HG03060 (cell line): ENCODE results near the gene ZDHHC19.
"Not testable (repeated sequence)": the region's sequence is repeated elsewhere in the genome, so short reads cannot be mapped to it uniquely, and the experiment has no call there.

ENCODE experiments used
- ATAC-seq: cut with Tn5 transposase; IDR thresholded peaks from one replicate; pipeline ENCODE4 v1.9.1; 2021; ENCODE audit warnings: low read depth, moderate number of reproducible peaks; ENCODE audit not compliant: unreplicated experiment

Gene ZDHHC19

GRCh38 chr3:196207159-196207832, 3.9 kb downstream of the ZDHHC19 start:
- no peak for ATAC-seq

- not testable (repeated sequence) for ATAC-seq
These were observed 5.6 kb downstream of the ZDHHC19 start for GRCh38 chr3:196205442-196206205.

GRCh38 chr3:196203846-196204245, 7.4 kb downstream of the ZDHHC19 start:
- ATAC-seq, result no peak

DNA sequence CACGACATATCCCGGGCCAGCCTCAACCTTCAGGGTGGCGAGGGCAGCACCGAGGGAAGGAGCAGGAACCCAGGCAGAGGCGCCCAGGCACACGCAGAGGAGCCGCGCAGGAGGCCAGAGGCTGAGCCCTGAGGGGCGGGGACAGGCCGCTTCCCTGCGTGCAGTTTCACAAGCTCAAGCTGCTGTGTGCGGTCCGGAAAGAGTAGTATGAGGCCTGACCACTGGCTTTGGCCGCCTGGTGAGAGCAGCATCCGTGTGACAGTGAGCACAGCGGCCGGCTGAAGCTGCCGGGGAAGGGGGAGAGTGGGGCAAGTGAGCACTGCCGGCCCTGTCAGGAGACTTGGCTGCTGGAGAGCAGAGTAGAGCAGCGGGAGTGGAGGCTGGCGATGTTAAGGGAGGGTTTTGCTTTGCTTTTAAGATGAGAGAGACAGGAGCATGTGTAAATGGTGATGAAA, 8.7 kb downstream of the ZDHHC19 start:
- no peak for ATAC-seq

GRCh38 chr3:196198771-196199753, 12.1 kb downstream of the ZDHHC19 start:
- no peak for ATAC-seq

GRCh38 chr3:196198081-196198675, 13.0 kb downstream of the ZDHHC19 start:
- no peak for ATAC-seq

GRCh38 chr3:196197524-196197923, 13.7 kb downstream of the ZDHHC19 start:
- no peak for ATAC-seq

GRCh38 chr3:196195664-196196265, 15.4 kb downstream of the ZDHHC19 start:
- no peak for ATAC-seq

- ATAC-seq, result no peak
These were observed 16.7 kb downstream of the ZDHHC19 start for GRCh38 chr3:196194542-196194915.

- ATAC-seq, result no peak
These were observed 17.3 kb downstream of the ZDHHC19 start for GRCh38 chr3:196193736-196194541.

DNA sequence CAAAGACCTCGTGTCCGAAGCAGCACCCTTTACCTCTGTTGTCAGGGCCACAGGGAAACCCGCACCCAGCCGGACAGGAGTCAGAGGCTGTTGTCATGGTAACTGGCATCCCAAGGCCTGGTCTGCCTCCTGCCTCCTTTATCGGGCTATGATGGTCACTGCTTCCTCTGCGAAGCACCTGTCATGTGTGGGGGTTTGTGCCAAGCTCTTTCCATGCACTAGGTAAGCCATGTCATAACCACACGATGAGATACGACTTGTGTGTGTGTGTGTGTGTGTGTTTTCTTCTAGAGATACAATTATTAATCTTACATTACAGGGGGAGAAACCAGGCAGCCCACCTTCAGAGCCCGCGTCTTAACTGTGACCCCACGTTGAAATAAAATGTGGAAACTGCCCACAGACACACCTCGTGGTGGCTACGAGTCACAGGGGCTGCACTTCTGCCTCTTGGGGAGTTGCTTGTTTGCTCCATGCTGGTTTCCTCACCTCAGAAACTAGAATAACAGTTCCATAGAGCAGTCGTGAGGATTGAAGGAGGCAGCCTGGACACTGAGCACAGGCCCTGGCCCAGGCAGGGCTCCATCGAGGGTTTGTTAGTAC, 18.0 kb downstream of the ZDHHC19 start:
- no peak for ATAC-seq

GRCh38 chr3:196192524-196193051, 18.6 kb downstream of the ZDHHC19 start:
- ATAC-seq, result no peak

- no peak for ATAC-seq
These were observed 19.1 kb downstream of the ZDHHC19 start for GRCh38 chr3:196192036-196192523.

DNA sequence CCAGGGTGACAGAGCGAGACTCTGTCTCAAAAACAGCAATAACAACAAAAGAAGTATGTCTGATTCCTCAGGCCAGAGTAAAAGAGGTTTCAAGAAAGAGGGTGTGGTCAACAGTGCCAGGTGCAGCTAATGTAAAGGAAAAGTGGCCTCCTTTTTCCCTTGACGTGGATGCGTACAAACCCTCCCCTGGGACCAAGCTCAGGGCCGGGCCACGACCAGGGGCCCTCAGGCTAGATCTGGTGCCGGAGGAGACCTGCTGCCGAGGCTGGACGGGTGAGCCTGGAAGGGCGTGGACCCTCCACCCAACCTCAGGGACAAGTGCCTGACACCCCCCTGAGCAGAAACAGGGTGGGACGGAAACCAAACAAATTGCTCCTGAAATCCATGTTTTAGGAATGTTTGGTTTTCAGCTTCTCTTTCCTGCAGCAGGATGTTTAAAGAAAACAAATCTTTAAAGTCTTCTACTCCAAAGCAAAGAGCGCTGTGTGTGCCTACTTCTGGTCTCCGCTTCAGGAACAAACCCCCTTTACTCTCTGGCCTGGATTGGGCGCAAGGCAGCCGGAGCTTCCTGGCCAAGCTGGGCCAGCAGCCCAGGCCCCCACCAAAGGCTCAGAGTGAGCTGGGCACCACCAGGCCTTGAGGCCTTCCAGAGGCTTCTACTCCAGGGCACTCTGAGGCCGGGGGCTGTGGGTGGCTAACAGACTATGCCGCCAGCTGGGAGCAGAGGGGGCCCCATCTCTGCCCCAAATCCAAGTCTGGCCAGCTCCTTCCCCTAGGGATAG, 21.4 kb downstream of the ZDHHC19 start:
- ATAC-seq, result no peak

DNA sequence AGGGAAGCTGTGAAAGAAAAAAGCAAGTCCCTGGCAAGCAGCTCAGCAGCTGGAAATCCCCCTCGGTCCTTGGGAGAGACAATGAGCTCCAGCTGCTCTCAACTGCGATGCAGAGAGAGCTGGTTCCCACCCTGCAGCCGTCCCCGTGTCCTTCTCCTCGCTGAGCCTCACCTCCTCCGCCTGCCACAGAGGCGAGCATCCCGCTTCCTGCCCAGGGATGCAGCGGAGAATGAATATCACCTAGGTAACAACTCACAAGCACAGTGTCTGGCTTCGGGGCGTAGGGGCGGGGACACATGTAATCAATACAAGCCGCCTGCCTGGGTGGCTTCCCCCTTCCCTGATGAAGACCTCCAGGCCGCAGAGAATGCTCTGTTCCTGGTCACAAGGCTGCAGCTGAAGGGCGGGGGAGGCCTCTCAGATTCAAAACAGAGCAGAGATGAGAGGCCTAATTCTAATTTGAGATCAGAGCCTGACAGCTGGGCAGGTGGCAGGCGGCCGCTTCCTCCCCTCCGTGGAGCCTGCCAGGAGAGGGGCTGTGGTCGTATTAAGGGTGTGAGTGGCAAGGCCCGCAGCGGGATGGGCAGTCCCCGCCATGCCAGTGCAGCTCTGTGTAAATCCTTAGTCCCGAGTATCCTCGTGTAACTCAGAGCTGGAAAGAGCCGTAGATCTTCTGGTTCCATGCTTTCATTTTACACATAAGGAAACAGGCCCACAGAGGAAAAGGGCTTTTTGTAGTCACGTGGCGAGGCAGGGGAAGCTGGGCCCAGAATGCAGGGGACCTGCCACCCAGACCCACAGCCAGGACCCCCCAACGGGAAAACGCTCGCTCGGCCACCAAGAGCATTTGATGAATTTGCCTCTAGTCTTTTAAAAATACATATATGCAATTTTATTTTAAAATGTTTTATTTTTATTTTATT, 24.3 kb downstream of the ZDHHC19 start:
- no peak for ATAC-seq

DNA sequence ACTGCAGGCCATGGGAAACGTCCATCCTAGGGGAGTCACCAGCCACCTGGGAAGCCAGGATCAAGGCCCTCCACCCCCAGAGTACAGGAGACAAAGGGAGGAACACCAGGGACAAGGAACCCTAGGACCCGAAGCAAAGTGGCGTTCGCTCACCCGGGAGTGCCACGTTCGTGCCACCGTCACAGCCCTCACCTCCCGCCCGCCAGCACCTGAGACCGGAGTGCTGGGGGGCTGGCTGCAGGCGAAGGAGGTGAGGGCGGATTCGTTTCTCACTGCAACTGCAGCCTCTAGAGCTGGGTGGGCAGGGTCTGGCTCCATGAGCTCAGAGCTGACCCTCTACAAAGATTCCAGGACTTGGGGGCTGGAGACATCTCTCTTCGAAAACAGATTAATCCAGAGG, 26.3 kb downstream of the ZDHHC19 start:
- ATAC-seq, result no peak

- ATAC-seq, result not testable (repeated sequence)
These were observed 27.1 kb downstream of the ZDHHC19 start for GRCh38 chr3:196184169-196184432.
